Neural cell (in vitro differentiated cells): ENCODE measurements around the gene MLKL. TPM values are rescaled to one million over a fixed set of nuclear protein-coding genes. Genes with fewer than 3 reads are reported as not detected.

Source experiments
- H2AFZ ChIP-seq: fragments of 200-600, 300-800 bp; sonication (generic), shearing (Covaris generic); 2 replicates; pipeline ENCODE4 v1.6.0; 2014; ENCODE audit warnings: low read depth, mild to moderate bottlenecking, antibody characterized with exemption, low read length, moderate library complexity
- H3F3A ChIP-seq: fragments of 200-600 bp; shearing (Covaris generic); 2 replicates; pipeline ENCODE4 v1.6.1; 2016; ENCODE audit warnings: mild to moderate bottlenecking, moderate library complexity, mixed read lengths, antibody characterized with exemption, low read length; ENCODE audit not compliant: insufficient read depth, poor library complexity, severe bottlenecking
- H3K27ac ChIP-seq: fragments of 200-600, 300-800 bp; sonication (generic), shearing (Covaris generic); 2 replicates; pipeline ENCODE4 v1.5.1; 2014; ENCODE audit warnings: mild to moderate bottlenecking, low read length, moderate library complexity
- H3K27me3 ChIP-seq: fragments of 300-800, 200-600 bp; sonication (generic), shearing (Covaris generic); 2 replicates; pipeline ENCODE4 v1.6.0; 2014; ENCODE audit warnings: mild to moderate bottlenecking, low read depth, low read length, moderate library complexity; ENCODE audit not compliant: insufficient read depth
- H3K36me3 ChIP-seq: fragments of 300-800, 200-600 bp; sonication (generic), shearing (Covaris generic); 2 replicates; pipeline ENCODE4 v1.5.1; 2014; ENCODE audit warnings: mild to moderate bottlenecking, antibody characterized with exemption, low read length, moderate library complexity; ENCODE audit not compliant: insufficient read depth
- H3K4me2 ChIP-seq: fragments of 300-800, 200-600 bp; sonication (generic), shearing (Covaris generic); 2 replicates; pipeline ENCODE4 v1.6.0; 2014; ENCODE audit warnings: mild to moderate bottlenecking, low read length
- H3K4me3 ChIP-seq: fragments of 300-800, 200-600 bp; sonication (generic), shearing (Covaris generic); 2 replicates; pipeline ENCODE4 v1.5.1; 2014; ENCODE audit warnings: mild to moderate bottlenecking, low read length, moderate library complexity
- H3K79me2 ChIP-seq: fragments of 200-600 bp; shearing (Covaris generic); replicated peaks from 2 replicates; pipeline ENCODE4 v1.6.0; 2014; ENCODE audit warnings: mild to moderate bottlenecking, low read length, moderate library complexity; ENCODE audit not compliant: insufficient read depth
- H3K9ac ChIP-seq: fragments of 300-800, 200-600 bp; sonication (generic), shearing (Covaris generic); 2 replicates; pipeline ENCODE4 v1.6.1; 2016; ENCODE audit warnings: mild to moderate bottlenecking, low read length, mixed read lengths
- H3K9me2 ChIP-seq: fragments of 200-600 bp; shearing (Covaris generic); 2 replicates; pipeline ENCODE4 v1.6.1; 2016; ENCODE audit warnings: mild to moderate bottlenecking, low read length, mixed read lengths; ENCODE audit not compliant: insufficient read depth
- H3K9me3 ChIP-seq: fragments of 200-600, 300-800 bp; sonication (generic), shearing (Covaris generic); 2 replicates; pipeline ENCODE4 v1.6.1; 2016; ENCODE audit warnings: mild to moderate bottlenecking, mixed run types, low read length, moderate library complexity, mixed read lengths
- H4K20me1 ChIP-seq: fragments of 200-600 bp; shearing (Covaris generic); 2 replicates; pipeline ENCODE4 v1.6.1; 2016; ENCODE audit warnings: mild to moderate bottlenecking, mixed run types; ENCODE audit not compliant: insufficient read depth
- CTCF ChIP-seq: fragments of 450-650 bp; IDR thresholded peaks from 2 replicates; pipeline ENCODE4 v1.5.1; 2014; ENCODE audit warnings: antibody characterized with exemption, mild to moderate bottlenecking, moderate library complexity; ENCODE audit not compliant: poor library complexity, severe bottlenecking
- EP300 ChIP-seq: fragments of 450-650 bp; conservative IDR thresholded peaks from 2 replicates; pipeline ENCODE4 v1.6.1; 2014; ENCODE audit warnings: antibody characterized with exemption, mild to moderate bottlenecking, moderate library complexity; ENCODE audit not compliant: poor library complexity, severe bottlenecking
- EZH2 ChIP-seq: fragments of 200-600, 300-800 bp; shearing (Covaris generic), sonication (generic); IDR thresholded peaks from 2 replicates; pipeline ENCODE4 v1.6.1; 2014; ENCODE audit warnings: antibody characterized with exemption, low read length, borderline replicate concordance, mild to moderate bottlenecking; ENCODE audit not compliant: insufficient read depth, poor library complexity, severe bottlenecking
- MXI1 ChIP-seq: fragments of 450-650 bp; conservative IDR thresholded peaks from 2 replicates; pipeline ENCODE4 v1.6.1; 2014; ENCODE audit warnings: antibody characterized with exemption, mild to moderate bottlenecking; ENCODE audit not compliant: poor library complexity, severe bottlenecking
- POLR2AphosphoS5 ChIP-seq: IDR thresholded peaks from 2 replicates; pipeline ENCODE4 v1.6.1; 2012
- RAD21 ChIP-seq: fragments of 450-650 bp; conservative IDR thresholded peaks from 2 replicates; pipeline ENCODE4 v1.6.1; 2014; ENCODE audit warnings: antibody characterized with exemption, mild to moderate bottlenecking, moderate library complexity
- REST ChIP-seq: IDR thresholded peaks from 2 replicates; pipeline ENCODE4 v1.6.1; 2012; ENCODE audit warnings: borderline replicate concordance
- SMC3 ChIP-seq: fragments of 450-650 bp; conservative IDR thresholded peaks from 2 replicates; pipeline ENCODE4 v1.6.1; 2014; ENCODE audit warnings: antibody characterized with exemption, mild to moderate bottlenecking, moderate library complexity; ENCODE audit not compliant: poor library complexity
- TAF1 ChIP-seq: IDR thresholded peaks from 2 replicates; pipeline ENCODE4 v1.6.1; 2012; ENCODE audit warnings: low read depth
- polyA plus RNA-seq: library from polyadenylated mRNA; depleted of rRNA; stranded (reverse); fragments of >200 nt; gene quantifications from 2 replicates; pipeline ENCODE4 v1.2.3, GENCODE V29; 2014

Gene MLKL
- polyA plus RNA-seq, 1 donor from 2014 or later, result not detected

- no peak overlapping the region for H2AFZ ChIP-seq
- H4K20me1 ChIP-seq, result no peaks in the 10 kb centered on the region
- no peaks in the 10 kb centered on the region for H3K9me3 ChIP-seq
- H3K36me3 ChIP-seq, result no peaks in the 10 kb centered on the region
- no peak for TF ChIP-seq SMC3
- TF ChIP-seq EP300, result no peak
- TF ChIP-seq MXI1, result no peak
- no peak for TF ChIP-seq POLR2AphosphoS5
- no peak for TF ChIP-seq RAD21
- TF ChIP-seq EZH2, result no peak
- TF ChIP-seq REST, result no peak
- TF ChIP-seq TAF1, result no peak
- TF ChIP-seq CTCF, result no peak
- H3K4me2 ChIP-seq, result no peak overlapping the region
- H3K27me3 ChIP-seq, result no peaks in the 10 kb centered on the region
- no peak overlapping the region for H3K27ac ChIP-seq
- no peak overlapping the region for H3K4me3 ChIP-seq
- H3K9me2 ChIP-seq, result no peaks in the 10 kb centered on the region
- H3K79me2 ChIP-seq, result no peaks in the 10 kb centered on the region
- H3K9ac ChIP-seq, result no peak overlapping the region
- no peaks in the 10 kb centered on the region for H3F3A ChIP-seq
These were observed 31.3 kb upstream of the MLKL start for GRCh38 chr16:74731853-74732477.

GRCh38 chr16:74729783-74730683, 29.4 kb upstream of the MLKL start:
- H3K79me2 ChIP-seq, result no peaks in the 10 kb centered on the region
- no peaks in the 10 kb centered on the region for H3K27me3 ChIP-seq
- no peak overlapping the region for H2AFZ ChIP-seq
- H3K9me3 ChIP-seq, result no peaks in the 10 kb centered on the region
- H3K4me3 ChIP-seq, result no peak overlapping the region
- H3K27ac ChIP-seq, result no peak overlapping the region
- no peak overlapping the region for H3K9ac ChIP-seq
- H3K4me2 ChIP-seq, result no peak overlapping the region
- TF ChIP-seq CTCF (no peak), RAD21 (no peak), EZH2 (no peak), EP300 (no peak), SMC3 (no peak), REST (no peak), TAF1 (no peak), POLR2AphosphoS5 (no peak), MXI1 (no peak)
- H3K36me3 ChIP-seq, result no peaks in the 10 kb centered on the region
- H4K20me1 ChIP-seq, result no peaks in the 10 kb centered on the region
- H3F3A ChIP-seq, result no peaks in the 10 kb centered on the region
- H3K9me2 ChIP-seq, result no peaks in the 10 kb centered on the region
